Smooth muscle cell (in vitro differentiated cells): ENCODE measurements around the gene BMF. TPM values are rescaled to one million over a fixed set of nuclear protein-coding genes. Genes with fewer than 3 reads are reported as not detected.

Experiments used
- DNase-seq: peaks from one replicate; lab custom pipeline; 2025; ENCODE audit not compliant: unreplicated experiment; lab: John Stamatoyannopoulos, UW
- H2AFZ ChIP-seq: fragments of 200-600 bp; sonication (generic); 2 replicates; pipeline ENCODE4 v1.6.0; 2016; ENCODE audit warnings: antibody characterized with exemption, low read depth, mild to moderate bottlenecking
- H3F3A ChIP-seq: fragments of 200-600 bp; sonication (generic); 2 replicates; pipeline ENCODE4 v1.6.0; 2017; ENCODE audit warnings: antibody characterized with exemption, low read depth
- H3K27ac ChIP-seq: fragments of 200-600 bp; sonication (generic); 2 replicates; pipeline ENCODE4 v1.5.1; 2016; ENCODE audit warnings: low read depth, mild to moderate bottlenecking
- H3K27me3 ChIP-seq: fragments of 200-600 bp; sonication (generic); 2 replicates; pipeline ENCODE4 v1.6.1; 2016; ENCODE audit warnings: low read depth, mild to moderate bottlenecking
- H3K36me3 ChIP-seq: fragments of 200-600 bp; sonication (generic); 2 replicates; pipeline ENCODE4 v1.5.1; 2016; ENCODE audit warnings: low read depth
- H3K4me1 ChIP-seq: fragments of 200-600 bp; sonication (generic); 2 replicates; pipeline ENCODE4 v1.5.1; 2016; ENCODE audit warnings: low read depth
- H3K4me2 ChIP-seq: fragments of 200-600 bp; sonication (generic); 2 replicates; pipeline ENCODE4 v1.6.0; 2016; ENCODE audit warnings: mild to moderate bottlenecking
- H3K4me3 ChIP-seq: fragments of 200-600 bp; sonication (generic); 2 replicates; pipeline ENCODE4 v1.5.1; 2016; ENCODE audit warnings: mild to moderate bottlenecking
- H3K79me2 ChIP-seq: fragments of 200-600 bp; sonication (generic); 2 replicates; pipeline ENCODE4 v1.6.0; 2016; ENCODE audit warnings: low read depth, mild to moderate bottlenecking
- H3K9ac ChIP-seq: fragments of 200-600 bp; sonication (generic); 2 replicates; pipeline ENCODE4 v1.6.0; 2016; ENCODE audit warnings: low read depth
- H3K9me3 ChIP-seq: fragments of 200-600 bp; sonication (generic); replicated peaks from 2 replicates; pipeline ENCODE4 v1.5.1; 2016; ENCODE audit warnings: low read depth
- H4K20me1 ChIP-seq: fragments of 200-600 bp; sonication (generic); 2 replicates; pipeline ENCODE4 v1.6.0; 2016; ENCODE audit warnings: low read depth
- CTCF ChIP-seq: fragments of 200-600 bp; sonication (generic); IDR thresholded peaks from 2 replicates; pipeline ENCODE4 v1.5.1; 2017; ENCODE audit warnings: borderline replicate concordance, mild to moderate bottlenecking, antibody characterized with exemption; ENCODE audit not compliant: insufficient read depth, poor library complexity, severe bottlenecking
- WGBS: methylation state at CpG from one replicate; pipeline ENCODE4 v1.1.7; 2016; ENCODE audit warnings: low lambda C conversion rate; 5-methylcytosine and 5-hydroxymethylcytosine counted together
- polyA plus RNA-seq: library from polyadenylated mRNA; unstranded; fragments of >200 nt; fragmentation: Nextera tagmentation; extraction: Ambion mirVana; gene quantifications from 2 replicates; pipeline ENCODE4 v1.2.1, GENCODE V29; 2016
- total RNA-seq: library from RNA; depleted of rRNA; stranded (reverse); fragments of >200 nt; gene quantifications from 2 replicates; pipeline ENCODE4 v1.2.3, GENCODE V29; 2014

BMF gene
- total and polyA plus RNA-seq, 2 experiments from 2014 or later, result 3.6 to 9.1 TPM

DNA sequence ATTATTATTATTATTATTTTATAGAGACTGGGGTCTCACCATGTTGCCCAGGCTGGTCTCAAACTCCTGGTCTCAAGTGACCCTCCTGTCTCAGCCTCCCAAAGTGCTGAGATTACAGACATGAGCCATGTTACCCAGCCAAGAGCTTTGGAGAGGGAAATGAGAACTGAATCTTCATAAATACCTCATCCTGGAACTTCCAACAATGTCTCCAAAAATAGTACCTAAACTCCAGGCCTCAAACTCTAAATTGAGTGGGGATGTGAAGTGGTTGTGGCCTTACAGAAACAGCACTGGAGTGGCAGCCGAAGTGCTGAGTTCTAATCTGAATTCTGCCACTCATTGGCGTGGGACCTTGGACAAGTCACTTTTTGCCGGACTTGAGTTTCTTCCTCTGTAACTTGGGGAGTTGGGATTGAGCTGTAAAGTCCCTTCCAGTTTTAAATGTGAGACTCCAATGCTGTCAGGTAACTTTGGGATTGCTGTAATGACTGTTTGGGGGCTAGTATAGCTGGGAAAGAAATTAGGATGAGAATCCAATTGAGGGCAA lies 59.7 kb downstream of the BMF start:
- no peak for TF ChIP-seq CTCF
- H3K4me1 ChIP-seq, result peaks cover 9% of the 10 kb centered on the region
- H3K36me3 ChIP-seq, result no peaks in the 10 kb centered on the region
- 96% methylated on average over 3 of the region's 3 CpGs for WGBS
- no peaks in the 10 kb centered on the region for H3K9me3 ChIP-seq
- no peak for DNase-seq
- no peak overlapping the region for H3K4me2 ChIP-seq
- H3K27me3 ChIP-seq, result no peaks in the 10 kb centered on the region
- no peak overlapping the region for H3K27ac ChIP-seq
- H3F3A ChIP-seq, result peaks cover 7% of the 10 kb centered on the region
- no peak overlapping the region for H3K4me3 ChIP-seq
- H3K9ac ChIP-seq, result no peak overlapping the region
- no peaks in the 10 kb centered on the region for H3K79me2 ChIP-seq
- H4K20me1 ChIP-seq, result no peaks in the 10 kb centered on the region
- no peak overlapping the region for H2AFZ ChIP-seq

- Histone ChIP-seq H3K27ac (peak overlapping the region; percentile 66), H2AFZ (peak overlapping the region; percentile 41), H3K4me2 (no peak overlapping the region), H3K79me2 (no peaks in the 10 kb centered on the region), H3K27me3 (no peaks in the 10 kb centered on the region), H3K4me3 (no peak overlapping the region), H3F3A (peaks cover 9% of the 10 kb centered on the region), H3K9me3 (no peaks in the 10 kb centered on the region), H3K36me3 (no peaks in the 10 kb centered on the region), H3K4me1 (peaks cover 9% of the 10 kb centered on the region), H4K20me1 (no peaks in the 10 kb centered on the region), H3K9ac (no peak overlapping the region)
- WGBS, result 75% methylated on average over 10 of the region's 10 CpGs
- no peak for TF ChIP-seq CTCF
- no peak for DNase-seq
Observed at GRCh38 chr15:40048211-40048792, 60.4 kb downstream of the BMF start.

- Histone ChIP-seq H3K27ac (peak overlapping the region; percentile 66), H3K4me1 (peaks cover 9% of the 10 kb centered on the region), H3F3A (peaks cover 9% of the 10 kb centered on the region), H3K36me3 (no peaks in the 10 kb centered on the region), H2AFZ (peak overlapping the region; percentile 41), H3K79me2 (no peaks in the 10 kb centered on the region), H3K9ac (no peak overlapping the region), H4K20me1 (no peaks in the 10 kb centered on the region), H3K4me3 (no peak overlapping the region), H3K4me2 (no peak overlapping the region), H3K27me3 (no peaks in the 10 kb centered on the region), H3K9me3 (no peaks in the 10 kb centered on the region)
- no peak for TF ChIP-seq CTCF
- no peak for DNase-seq
- WGBS, result 43% methylated on average over 15 of the region's 15 CpGs
Observed at GRCh38 chr15:40047415-40048210, 61.1 kb downstream of the BMF start.
